Hepatocyte (in vitro differentiated cells): ENCODE measurements around the gene TNFRSF21.

Source experiments
- EZH2phosphoT487 ChIP-seq: fragments of 200-600 bp; sonication (generic); IDR thresholded peaks from one replicate; pipeline ENCODE4 v1.6.1; 2018; ENCODE audit warnings: antibody characterized with exemption, mild to moderate bottlenecking, low read depth, moderate library complexity; ENCODE audit not compliant: unreplicated experiment, severe bottlenecking
- TF ChIP-seq, protein P1 (sequence below): fragments of 200-600 bp; sonication (generic); IDR thresholded peaks from 2 replicates; pipeline ENCODE4 v1.5.1; 2016; ENCODE audit warnings: antibody characterized with exemption, mild to moderate bottlenecking; ENCODE audit not compliant: poor library complexity

DNA sequence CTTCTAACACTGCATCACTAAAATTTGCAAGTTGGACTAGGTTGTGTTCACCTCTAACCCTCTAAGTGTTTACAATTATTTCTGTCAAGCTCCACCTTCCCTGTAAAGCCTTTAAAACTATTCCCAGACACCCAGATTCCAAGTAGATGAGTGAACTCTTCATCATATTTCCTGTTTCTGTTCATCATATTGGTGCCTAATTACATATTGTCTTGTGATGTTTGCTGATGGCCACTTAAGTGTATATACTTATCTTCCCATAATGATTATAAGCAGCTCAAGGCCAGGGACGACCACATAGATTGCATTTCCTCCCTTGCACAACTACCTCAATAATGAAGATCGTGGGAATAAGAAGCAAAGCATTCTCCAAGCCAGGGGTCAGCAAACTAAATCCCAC, 16.8 kb downstream of the TNFRSF21 start:
- TF ChIP-seq, protein P1, sequence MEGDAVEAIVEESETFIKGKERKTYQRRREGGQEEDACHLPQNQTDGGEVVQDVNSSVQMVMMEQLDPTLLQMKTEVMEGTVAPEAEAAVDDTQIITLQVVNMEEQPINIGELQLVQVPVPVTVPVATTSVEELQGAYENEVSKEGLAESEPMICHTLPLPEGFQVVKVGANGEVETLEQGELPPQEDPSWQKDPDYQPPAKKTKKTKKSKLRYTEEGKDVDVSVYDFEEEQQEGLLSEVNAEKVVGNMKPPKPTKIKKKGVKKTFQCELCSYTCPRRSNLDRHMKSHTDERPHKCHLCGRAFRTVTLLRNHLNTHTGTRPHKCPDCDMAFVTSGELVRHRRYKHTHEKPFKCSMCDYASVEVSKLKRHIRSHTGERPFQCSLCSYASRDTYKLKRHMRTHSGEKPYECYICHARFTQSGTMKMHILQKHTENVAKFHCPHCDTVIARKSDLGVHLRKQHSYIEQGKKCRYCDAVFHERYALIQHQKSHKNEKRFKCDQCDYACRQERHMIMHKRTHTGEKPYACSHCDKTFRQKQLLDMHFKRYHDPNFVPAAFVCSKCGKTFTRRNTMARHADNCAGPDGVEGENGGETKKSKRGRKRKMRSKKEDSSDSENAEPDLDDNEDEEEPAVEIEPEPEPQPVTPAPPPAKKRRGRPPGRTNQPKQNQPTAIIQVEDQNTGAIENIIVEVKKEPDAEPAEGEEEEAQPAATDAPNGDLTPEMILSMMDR = no peak
- no peak for TF ChIP-seq EZH2phosphoT487
